Dedifferentiated amniotic fluid mesenchymal stem cell (primary cell): ENCODE measurements around the gene SYT10.
"Not testable (repeated sequence)": the region's sequence is repeated elsewhere in the genome, so short reads cannot be mapped to it uniquely, and the experiment has no call there.

ENCODE experiments used
- DNase-seq: peaks from one replicate; pipeline ENCODE4 v3.0.0-alpha.2; 2016; ENCODE audit errors: extremely low spot score

The SYT10 gene

DNA sequence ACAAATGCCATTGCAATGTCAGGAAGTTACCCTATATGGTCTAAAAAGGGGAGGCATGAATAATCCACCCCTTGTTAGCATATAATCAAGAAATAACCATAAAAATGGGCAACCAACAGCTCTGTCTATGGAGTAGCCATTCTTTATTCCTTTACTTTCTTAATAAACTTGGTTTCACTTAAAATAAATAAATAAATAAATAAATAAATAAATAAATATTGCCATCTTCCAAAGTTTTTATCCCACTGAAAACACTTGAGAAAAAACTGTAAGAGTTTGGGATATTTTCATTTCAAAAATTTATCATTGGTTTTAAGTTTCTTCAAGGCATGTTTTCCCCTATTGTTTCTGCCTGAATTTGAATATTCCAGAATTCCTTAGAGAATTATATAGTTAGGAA is 89.8 kb downstream of the SYT10 start:
- no peak for DNase-seq

DNA sequence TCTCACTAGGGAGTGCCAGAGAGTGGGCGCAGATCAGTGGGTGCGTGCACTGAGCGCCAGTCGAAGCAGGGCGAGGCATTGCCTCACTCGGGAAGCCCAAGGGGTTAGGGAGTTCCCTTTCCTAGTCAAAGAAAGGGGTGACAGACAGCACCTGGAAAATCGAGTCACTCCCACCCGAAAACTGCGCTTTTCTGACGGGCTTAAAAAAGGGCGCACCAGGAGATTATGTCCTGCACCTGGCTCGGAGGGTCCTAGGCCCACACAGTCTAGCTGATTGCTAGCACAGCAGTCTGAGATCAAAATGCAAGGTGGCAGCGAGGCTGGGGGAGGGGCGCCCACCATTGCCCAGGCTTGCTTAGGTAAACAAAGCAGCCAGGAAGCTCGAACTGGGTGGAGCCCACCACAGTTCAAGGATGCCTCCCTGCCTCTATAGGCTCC is 107.6 kb downstream of the SYT10 start:
- DNase-seq = not testable (repeated sequence)

DNA sequence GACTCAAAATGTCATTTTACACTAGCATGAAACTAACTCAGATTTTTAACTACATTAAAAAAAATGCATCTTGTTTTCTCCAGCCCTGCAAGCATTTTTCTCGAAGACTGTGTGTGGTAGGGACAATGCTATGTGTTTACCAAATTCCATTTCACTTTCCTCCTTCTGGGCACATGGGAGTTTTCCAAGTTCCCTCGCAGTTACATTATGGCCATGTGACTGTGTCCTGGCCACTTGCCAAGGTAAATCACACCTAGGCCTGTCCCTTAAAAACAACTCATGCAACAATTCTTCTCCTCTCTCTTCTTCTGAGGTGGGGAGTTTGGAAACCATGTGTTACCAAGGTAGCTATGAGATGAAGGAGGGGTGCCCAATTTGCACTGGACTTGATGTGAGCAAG is 108.7 kb downstream of the SYT10 start:
- DNase-seq = no peak
